ENCODE results near the gene ZNF274. TPM values are rescaled to one million over a fixed set of nuclear protein-coding genes. Genes with fewer than 3 reads are reported as not detected.

The ZNF274 gene
- total and polyA plus RNA-seq, 10 of the 15 experiments (the other 5 are each of a cell fraction or from before 2014, with no cell fraction given) = 2.7 to 17.6 (median 14.3) TPM

DNA sequence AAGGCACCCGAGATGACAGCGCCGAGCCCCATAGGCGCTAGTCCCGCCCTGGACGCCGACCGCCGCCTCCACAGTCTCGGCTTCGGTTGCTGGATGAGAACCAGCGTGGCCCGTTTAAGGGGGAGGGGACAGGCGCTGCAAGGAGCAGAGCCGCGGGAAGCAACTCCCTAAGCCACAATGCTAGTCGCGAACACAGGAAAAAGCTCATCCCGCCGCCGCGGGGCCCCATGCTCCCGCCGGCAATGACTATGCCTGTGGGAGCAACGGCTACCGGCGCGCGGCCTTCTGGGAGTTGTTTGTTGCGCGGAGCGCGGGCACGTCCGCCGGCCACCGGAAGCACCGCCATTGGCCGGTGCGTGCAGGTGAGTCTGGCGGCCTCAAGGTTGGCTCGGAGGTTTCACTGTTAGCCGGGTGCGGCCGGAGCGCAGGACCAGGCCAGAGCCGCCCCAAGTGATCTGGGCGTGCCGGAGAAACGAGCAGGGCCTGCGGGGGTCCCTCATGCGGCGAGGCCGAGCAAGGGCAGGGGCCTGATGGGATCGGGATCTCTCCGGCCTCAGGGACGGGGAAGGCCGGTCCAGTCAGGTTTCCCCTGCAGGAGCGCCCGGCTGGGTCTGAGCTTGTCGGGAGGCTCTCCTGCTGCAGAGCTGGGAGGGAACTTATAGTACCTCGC is 45.9 kb downstream of the ZNF274 start, which contains the start of gene ZNF544 (continued):
- TF ChIP-seq, protein P1, sequence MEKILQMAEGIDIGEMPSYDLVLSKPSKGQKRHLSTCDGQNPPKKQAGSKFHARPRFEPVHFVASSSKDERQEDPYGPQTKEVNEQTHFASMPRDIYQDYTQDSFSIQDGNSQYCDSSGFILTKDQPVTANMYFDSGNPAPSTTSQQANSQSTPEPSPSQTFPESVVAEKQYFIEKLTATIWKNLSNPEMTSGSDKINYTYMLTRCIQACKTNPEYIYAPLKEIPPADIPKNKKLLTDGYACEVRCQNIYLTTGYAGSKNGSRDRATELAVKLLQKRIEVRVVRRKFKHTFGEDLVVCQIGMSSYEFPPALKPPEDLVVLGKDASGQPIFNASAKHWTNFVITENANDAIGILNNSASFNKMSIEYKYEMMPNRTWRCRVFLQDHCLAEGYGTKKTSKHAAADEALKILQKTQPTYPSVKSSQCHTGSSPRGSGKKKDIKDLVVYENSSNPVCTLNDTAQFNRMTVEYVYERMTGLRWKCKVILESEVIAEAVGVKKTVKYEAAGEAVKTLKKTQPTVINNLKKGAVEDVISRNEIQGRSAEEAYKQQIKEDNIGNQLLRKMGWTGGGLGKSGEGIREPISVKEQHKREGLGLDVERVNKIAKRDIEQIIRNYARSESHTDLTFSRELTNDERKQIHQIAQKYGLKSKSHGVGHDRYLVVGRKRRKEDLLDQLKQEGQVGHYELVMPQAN (conservative IDR thresholded peaks at IDR 0.05) = peak; percentile 42
- TF ChIP-seq BHLHE40 (IDR thresholded peaks at IDR 0.05; ENCODE audit: borderline replicate concordance in 1 of 2, low read depth in 2 of 2, low read length in 1 of 2) (peak; percentile 12 to 77; a peak in 2 of 4 replicates), POLR2AphosphoS2 (IDR thresholded peaks at IDR 0.05; ENCODE audit: low read depth, low read length) (peak; percentile 43; the same call in 1 of the 2 replicates), BCL11A (IDR thresholded peaks at IDR 0.05; ENCODE audit: low read depth, low read length) (no peak), GATAD2B (conservative IDR thresholded peaks at IDR 0.05; ENCODE audit: low read depth) (peak; percentile 59; the same call in 1 of the 2 replicates), NR2F1 (conservative IDR thresholded peaks at IDR 0.05) (no peak), SIX5 (IDR thresholded peaks at IDR 0.05; ENCODE audit: low read depth, low read length, severe bottlenecking) (peak; percentile 8), CREB1 (IDR thresholded peaks at IDR 0.05; ENCODE audit: low read depth) (0 out of 2 replicates have a peak, but pooled peaks have one; percentile 51), MYB (IDR thresholded peaks at IDR 0.05; ENCODE audit: borderline replicate concordance, low read depth, low read length) (no peak), POLR2A (IDR thresholded peaks at IDR 0.05; ENCODE audit: low read depth, low read length) (peak; percentile 92), YY1 (IDR thresholded peaks at IDR 0.05; ENCODE audit: low read depth, low read length) (peak; percentile 97), TCF3 (IDR thresholded peaks at IDR 0.05; ENCODE audit: borderline replicate concordance, insufficient read depth, low read depth, low read length) (0 out of 2 replicates have a peak, but pooled peaks have one; percentile 48), ASH2L (IDR thresholded peaks at IDR 0.05; ENCODE audit: borderline replicate concordance, low read depth) (peak; percentile 87; the same call in 1 of the 2 replicates), MEF2A (IDR thresholded peaks at IDR 0.05; ENCODE audit: insufficient read depth, low read depth, low read length) (no peak), ZNF207 (IDR thresholded peaks at IDR 0.05; ENCODE audit: borderline replicate concordance) (0 out of 2 replicates have a peak, but pooled peaks have one; percentile 62), DPF2 (IDR thresholded peaks at IDR 0.05) (peak; percentile 52), CTCF (IDR thresholded peaks at IDR 0.05 in 2 of 3, conservative IDR thresholded peaks at IDR 0.05 in 1 of 3; ENCODE audit: control insufficient read depth in 2 of 3, extremely low read depth in 1 of 3, insufficient read depth in 1 of 3, low read depth in 3 of 3, low read length in 3 of 3) (peak in 1 of 3 experiments; percentile 21; a peak in 1 of 6 replicates), RUNX3 (IDR thresholded peaks at IDR 0.05; ENCODE audit: low read length) (peak; percentile 41), SRF (IDR thresholded peaks at IDR 0.05; ENCODE audit: low read depth in 2 of 2, low read length in 2 of 2) (0 out of 4 replicates have a peak, but pooled peaks of 1 of the 2 experiments have one; percentile 37), SUZ12 (IDR thresholded peaks at IDR 0.05; ENCODE audit: unreplicated experiment) (no peak), EED (IDR thresholded peaks at IDR 0.05; ENCODE audit: low read depth) (peak; percentile 77), CBFB (IDR thresholded peaks at IDR 0.05; ENCODE audit: low read depth) (peak; percentile 66; the same call in 1 of the 2 replicates)
- TF ChIP-seq, protein P2, sequence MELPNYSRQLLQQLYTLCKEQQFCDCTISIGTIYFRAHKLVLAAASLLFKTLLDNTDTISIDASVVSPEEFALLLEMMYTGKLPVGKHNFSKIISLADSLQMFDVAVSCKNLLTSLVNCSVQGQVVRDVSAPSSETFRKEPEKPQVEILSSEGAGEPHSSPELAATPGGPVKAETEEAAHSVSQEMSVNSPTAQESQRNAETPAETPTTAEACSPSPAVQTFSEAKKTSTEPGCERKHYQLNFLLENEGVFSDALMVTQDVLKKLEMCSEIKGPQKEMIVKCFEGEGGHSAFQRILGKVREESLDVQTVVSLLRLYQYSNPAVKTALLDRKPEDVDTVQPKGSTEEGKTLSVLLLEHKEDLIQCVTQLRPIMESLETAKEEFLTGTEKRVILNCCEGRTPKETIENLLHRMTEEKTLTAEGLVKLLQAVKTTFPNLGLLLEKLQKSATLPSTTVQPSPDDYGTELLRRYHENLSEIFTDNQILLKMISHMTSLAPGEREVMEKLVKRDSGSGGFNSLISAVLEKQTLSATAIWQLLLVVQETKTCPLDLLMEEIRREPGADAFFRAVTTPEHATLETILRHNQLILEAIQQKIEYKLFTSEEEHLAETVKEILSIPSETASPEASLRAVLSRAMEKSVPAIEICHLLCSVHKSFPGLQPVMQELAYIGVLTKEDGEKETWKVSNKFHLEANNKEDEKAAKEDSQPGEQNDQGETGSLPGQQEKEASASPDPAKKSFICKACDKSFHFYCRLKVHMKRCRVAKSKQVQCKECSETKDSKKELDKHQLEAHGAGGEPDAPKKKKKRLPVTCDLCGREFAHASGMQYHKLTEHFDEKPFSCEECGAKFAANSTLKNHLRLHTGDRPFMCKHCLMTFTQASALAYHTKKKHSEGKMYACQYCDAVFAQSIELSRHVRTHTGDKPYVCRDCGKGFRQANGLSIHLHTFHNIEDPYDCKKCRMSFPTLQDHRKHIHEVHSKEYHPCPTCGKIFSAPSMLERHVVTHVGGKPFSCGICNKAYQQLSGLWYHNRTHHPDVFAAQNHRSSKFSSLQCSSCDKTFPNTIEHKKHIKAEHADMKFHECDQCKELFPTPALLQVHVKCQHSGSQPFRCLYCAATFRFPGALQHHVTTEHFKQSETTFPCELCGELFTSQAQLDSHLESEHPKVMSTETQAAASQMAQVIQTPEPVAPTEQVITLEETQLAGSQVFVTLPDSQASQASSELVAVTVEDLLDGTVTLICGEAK (IDR thresholded peaks at IDR 0.05; ENCODE audit: borderline replicate concordance) = peak; percentile 83
